ENCODE results near the gene MRAP2.
"Not testable (repeated sequence)": the region's sequence is repeated elsewhere in the genome, so short reads cannot be mapped to it uniquely, and the experiment has no call there.

The MRAP2 gene

DNA sequence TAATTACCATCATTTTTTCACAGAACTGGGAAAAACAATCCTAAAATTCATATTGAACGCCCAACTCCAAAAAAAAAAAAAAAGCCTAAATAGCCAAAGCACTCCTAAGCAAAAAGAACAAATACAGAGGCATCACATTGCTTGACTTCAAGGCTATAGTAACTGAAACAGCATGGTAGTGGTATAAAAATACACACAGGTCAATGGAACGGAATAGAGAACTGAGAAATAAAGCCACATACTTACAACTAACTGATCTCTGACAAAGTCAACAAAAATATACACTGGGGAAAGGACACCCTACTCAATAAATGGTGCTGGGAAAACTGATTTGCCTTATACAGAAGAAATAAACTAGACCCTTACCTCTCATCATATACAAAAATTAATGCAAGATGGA, 89.6 kb downstream of the MRAP2 start:
- TF ChIP-seq ISL1 (CRISPR knock-in tag; IDR thresholded peaks at IDR 0.05) = no peak
- TF ChIP-seq SNAI2 (CRISPR knock-in tag; IDR thresholded peaks at IDR 0.05) = no peak
- no peak for TF ChIP-seq TOX (CRISPR knock-in tag; IDR thresholded peaks at IDR 0.05; ENCODE audit: borderline replicate concordance)
- no peak for TF ChIP-seq ZNF8 (CRISPR knock-in tag; IDR thresholded peaks at IDR 0.05)
- no peak for TF ChIP-seq CREB5 (CRISPR knock-in tag; IDR thresholded peaks at IDR 0.05; ENCODE audit: low read depth)
- TF ChIP-seq POU6F1 (CRISPR knock-in tag; IDR thresholded peaks at IDR 0.05; ENCODE audit: borderline replicate concordance, low read depth) = no peak
- TF ChIP-seq ZFP30 (CRISPR knock-in tag; IDR thresholded peaks at IDR 0.05) = no peak
- no peak for TF ChIP-seq TSHZ2 (CRISPR knock-in tag; IDR thresholded peaks at IDR 0.05)

GRCh38 chr6:84129588-84129987, 96.0 kb downstream of the MRAP2 start:
- not testable (repeated sequence) for ATAC-seq

More for the DNA sequence above, 89.6 kb downstream of the MRAP2 start:
- ATAC-seq = no peak

DNA sequence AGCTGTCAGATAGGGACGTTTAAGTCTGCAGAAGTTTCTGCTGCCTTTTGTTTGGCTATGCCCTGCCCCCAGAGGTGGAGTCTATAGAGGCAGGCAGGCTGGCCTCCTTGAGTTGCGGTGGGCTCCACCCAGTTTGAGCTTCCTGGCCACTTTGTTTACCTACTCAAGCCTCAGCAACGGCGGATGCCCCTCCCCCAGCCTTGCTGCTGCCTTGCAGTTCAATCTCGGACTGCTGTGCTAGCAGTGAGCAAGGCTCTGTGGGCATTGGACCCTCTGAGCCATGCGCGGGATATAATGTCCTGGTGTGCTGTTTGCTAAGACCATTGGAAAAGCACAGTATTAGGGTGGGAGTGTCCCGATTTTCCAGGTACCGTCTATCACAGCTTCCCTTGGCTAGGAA, 99.8 kb downstream of the MRAP2 start:
- ATAC-seq = not testable (repeated sequence)

GRCh38 chr6:84135291-84135690, 101.7 kb downstream of the MRAP2 start:
- ATAC-seq = no peak
- TF ChIP-seq ZNF8 (CRISPR knock-in tag; IDR thresholded peaks at IDR 0.05) (no peak), TCF4 (CRISPR knock-in tag; IDR thresholded peaks at IDR 0.05; ENCODE audit: borderline replicate concordance) (no peak), PATZ1 (CRISPR knock-in tag; IDR thresholded peaks at IDR 0.05; ENCODE audit: borderline replicate concordance) (no peak)

DNA sequence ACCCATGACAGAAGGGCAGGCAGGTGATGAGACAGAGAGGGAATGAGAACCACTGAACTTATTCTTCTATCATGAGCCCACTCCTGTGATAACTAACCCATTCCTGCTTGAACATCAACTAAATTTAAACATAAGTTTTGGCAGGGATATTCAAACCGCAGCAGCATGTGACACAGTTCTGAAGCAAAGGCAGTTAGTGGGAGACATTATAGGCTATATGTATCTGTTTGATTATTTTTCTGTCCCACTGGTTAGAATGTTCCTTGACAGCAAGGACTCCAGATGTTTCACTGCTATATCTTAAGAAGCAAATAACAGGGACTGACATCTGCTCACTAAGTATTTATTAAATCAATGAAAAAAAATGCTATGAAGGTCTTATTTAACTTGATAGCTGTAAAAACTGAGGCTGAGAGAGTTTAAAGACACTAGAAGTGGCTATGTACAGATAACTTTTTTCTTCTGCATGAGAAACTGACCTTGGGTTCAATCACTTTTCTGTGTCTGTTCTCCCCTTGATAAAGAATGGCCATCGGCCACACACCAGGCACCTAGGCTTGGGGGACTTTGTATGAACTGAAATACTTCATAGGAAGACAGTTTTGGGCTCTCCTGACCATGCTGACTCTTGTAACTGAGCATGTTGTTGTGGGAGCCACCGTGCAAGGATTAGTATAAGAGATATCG, 102.9 kb downstream of the MRAP2 start:
- TF ChIP-seq ARNTL (CRISPR knock-in tag; IDR thresholded peaks at IDR 0.05; ENCODE audit: borderline replicate concordance, low read depth) (no peak), ZNF565 (CRISPR knock-in tag; conservative IDR thresholded peaks at IDR 0.05; ENCODE audit: low read depth) (no peak), ZNF8 (CRISPR knock-in tag; IDR thresholded peaks at IDR 0.05) (no peak), TOX (CRISPR knock-in tag; IDR thresholded peaks at IDR 0.05; ENCODE audit: borderline replicate concordance) (no peak), GLIS3 (CRISPR knock-in tag; IDR thresholded peaks at IDR 0.05) (no peak), RARB (CRISPR knock-in tag; IDR thresholded peaks at IDR 0.05) (no peak), PATZ1 (CRISPR knock-in tag; IDR thresholded peaks at IDR 0.05; ENCODE audit: borderline replicate concordance) (no peak), POU6F1 (CRISPR knock-in tag; IDR thresholded peaks at IDR 0.05; ENCODE audit: borderline replicate concordance, low read depth) (no peak), ZFP3 (CRISPR knock-in tag; IDR thresholded peaks at IDR 0.05) (no peak), BACH2 (CRISPR knock-in tag; IDR thresholded peaks at IDR 0.05; ENCODE audit: borderline replicate concordance) (no peak), TCF4 (CRISPR knock-in tag; IDR thresholded peaks at IDR 0.05; ENCODE audit: borderline replicate concordance) (no peak), ZC3H10 (CRISPR knock-in tag; IDR thresholded peaks at IDR 0.05) (no peak), ESRRG (CRISPR knock-in tag; IDR thresholded peaks at IDR 0.05) (no peak), SNAI2 (CRISPR knock-in tag; IDR thresholded peaks at IDR 0.05) (no peak), ISL1 (CRISPR knock-in tag; IDR thresholded peaks at IDR 0.05) (no peak)
- TF ChIP-seq, protein P1, sequence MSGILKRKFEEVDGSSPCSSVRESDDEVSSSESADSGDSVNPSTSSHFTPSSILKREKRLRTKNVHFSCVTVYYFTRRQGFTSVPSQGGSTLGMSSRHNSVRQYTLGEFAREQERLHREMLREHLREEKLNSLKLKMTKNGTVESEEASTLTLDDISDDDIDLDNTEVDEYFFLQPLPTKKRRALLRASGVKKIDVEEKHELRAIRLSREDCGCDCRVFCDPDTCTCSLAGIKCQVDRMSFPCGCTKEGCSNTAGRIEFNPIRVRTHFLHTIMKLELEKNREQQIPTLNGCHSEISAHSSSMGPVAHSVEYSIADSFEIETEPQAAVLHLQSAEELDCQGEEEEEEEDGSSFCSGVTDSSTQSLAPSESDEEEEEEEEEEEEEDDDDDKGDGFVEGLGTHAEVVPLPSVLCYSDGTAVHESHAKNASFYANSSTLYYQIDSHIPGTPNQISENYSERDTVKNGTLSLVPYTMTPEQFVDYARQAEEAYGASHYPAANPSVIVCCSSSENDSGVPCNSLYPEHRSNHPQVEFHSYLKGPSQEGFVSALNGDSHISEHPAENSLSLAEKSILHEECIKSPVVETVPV (CRISPR knock-in tag; IDR thresholded peaks at IDR 0.05) = no peak
- no peak for ATAC-seq

Data from SK-N-SH treated with all-trans-retinoic acid at 6 μM for 48 hours (cell line).